GM19395 (cell line): ENCODE measurements around the gene MNT.
"Not testable (repeated sequence)": the region's sequence is repeated elsewhere in the genome, so short reads cannot be mapped to it uniquely, and the experiment has no call there.

ENCODE experiments used
- ATAC-seq: cut with Tn5 transposase; IDR thresholded peaks from one replicate; pipeline ENCODE4 v1.9.1; 2021; ENCODE audit warnings: mild to moderate bottlenecking, moderate library complexity; ENCODE audit not compliant: unreplicated experiment

The MNT gene, protein sequence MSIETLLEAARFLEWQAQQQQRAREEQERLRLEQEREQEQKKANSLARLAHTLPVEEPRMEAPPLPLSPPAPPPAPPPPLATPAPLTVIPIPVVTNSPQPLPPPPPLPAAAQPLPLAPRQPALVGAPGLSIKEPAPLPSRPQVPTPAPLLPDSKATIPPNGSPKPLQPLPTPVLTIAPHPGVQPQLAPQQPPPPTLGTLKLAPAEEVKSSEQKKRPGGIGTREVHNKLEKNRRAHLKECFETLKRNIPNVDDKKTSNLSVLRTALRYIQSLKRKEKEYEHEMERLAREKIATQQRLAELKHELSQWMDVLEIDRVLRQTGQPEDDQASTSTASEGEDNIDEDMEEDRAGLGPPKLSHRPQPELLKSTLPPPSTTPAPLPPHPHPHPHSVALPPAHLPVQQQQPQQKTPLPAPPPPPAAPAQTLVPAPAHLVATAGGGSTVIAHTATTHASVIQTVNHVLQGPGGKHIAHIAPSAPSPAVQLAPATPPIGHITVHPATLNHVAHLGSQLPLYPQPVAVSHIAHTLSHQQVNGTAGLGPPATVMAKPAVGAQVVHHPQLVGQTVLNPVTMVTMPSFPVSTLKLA

GRCh38 chr17:2400877-2401425 lies at the start of gene MNT:
TSS of gene MNT (minus strand) at chr17:2401060. CDS start at chr17:2400712, 348 bp downstream.
- ATAC-seq, result peak; percentile 31

DNA sequence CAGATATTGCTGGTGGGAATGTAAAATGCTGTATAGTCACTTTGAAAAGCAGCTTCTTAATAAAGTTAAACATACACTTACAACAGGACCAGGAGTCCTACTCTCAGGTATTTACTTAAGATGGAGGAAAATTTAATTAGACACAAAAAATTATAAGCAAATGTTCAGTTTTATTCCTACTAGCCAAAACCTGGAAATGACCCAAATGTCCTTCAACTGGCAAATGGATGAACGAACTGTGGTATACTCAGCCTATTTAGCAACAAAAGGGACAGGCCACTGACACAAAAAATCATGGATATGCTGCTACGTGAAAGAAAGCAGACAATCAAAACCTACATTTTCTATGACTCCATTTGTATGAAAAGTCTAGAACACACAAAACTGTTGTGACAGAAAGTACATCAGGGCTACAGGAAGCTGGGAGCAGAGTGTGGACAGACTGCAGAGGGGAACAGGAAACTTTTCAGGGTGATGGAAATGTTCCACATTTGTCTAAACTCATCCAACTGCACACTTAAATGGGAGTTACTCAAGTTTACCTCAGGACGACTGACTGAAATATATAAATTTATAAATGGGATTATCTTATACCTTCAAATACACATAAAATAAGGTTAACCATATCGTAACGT lies 49.3 kb upstream of the MNT start:
- no peak for ATAC-seq

DNA sequence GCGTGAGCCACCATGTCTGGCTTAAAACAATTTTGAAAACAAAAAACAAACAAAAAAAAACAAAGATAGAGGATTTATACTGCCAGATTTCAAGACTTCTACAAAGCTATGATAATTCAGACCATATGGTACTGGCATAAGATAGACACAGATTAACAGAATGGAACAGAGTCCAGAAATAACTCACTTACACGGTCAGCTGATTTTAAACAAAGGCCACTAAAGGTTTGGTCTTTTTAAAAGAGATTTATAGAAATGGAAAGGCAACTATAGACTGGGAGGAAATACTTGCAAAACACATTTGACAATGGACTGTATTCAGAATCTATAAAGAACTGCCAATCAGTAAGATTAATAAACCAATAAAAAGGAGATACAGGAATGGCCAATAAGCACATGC lies 48.6 kb upstream of the MNT start:
- no peak for ATAC-seq

- not testable (repeated sequence) for ATAC-seq
Observed at GRCh38 chr17:2447479-2447878, 46.6 kb upstream of the MNT start.

GRCh38 chr17:2445638-2446037 lies 44.8 kb upstream of the MNT start:
- no peak for ATAC-seq

DNA sequence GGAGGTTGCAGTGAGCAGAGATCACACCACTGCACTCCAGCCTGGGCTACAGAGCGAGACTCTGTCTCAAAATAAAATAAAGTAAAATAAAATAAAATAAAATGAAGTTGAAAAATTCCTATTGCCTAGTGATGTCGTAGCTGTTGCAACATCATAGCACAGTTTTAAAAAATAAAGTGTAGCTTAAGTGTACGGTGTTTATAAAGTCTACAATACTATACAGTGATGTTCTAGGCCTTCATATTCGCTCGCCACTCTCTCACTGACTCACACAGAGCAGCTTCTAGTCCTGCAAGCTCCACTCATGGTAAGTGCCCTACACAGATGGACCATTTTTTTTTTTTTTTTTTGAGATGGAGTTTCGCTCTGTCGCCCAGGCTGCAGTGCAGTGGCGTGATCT lies 43.5 kb upstream of the MNT start:
- ATAC-seq, result no peak

DNA sequence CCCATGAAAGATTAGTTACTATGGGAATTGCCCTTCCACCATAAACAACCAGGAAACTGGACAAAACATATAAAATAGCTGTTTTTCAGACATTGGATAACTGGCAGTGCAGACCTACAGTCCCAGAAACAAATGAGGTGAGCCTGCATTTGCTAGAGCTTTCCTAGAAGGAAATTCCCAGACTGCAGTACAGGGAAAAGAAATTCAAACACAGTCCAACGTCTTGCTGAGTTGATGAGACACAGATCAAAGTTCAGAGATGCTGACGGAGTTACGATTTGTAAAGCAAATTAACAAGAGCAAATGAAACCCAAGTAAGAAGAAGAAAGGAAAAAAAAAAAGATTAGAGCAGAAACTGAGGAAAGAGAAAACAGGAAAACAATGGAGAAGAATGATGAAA lies 41.3 kb upstream of the MNT start:
- ATAC-seq, result no peak

DNA sequence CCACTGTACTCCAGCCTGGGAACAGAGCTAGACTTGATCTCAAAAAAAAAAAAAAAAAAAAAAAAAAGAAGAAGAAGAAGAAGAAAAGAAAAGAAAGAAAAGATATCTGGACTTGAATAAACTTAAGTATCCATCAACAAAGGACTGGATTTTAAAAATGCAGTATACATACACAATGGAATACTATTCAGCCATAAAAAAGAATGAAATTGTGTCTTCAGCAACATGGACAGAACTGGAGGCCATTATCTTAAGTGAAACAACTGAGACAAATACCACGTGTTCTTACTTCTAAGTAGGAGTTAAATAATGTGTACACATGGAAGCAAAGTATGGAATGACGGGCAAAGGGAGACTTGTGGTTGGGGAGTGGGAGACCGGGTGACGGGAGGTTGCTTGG lies 40.1 kb upstream of the MNT start:
- ATAC-seq, result no peak

DNA sequence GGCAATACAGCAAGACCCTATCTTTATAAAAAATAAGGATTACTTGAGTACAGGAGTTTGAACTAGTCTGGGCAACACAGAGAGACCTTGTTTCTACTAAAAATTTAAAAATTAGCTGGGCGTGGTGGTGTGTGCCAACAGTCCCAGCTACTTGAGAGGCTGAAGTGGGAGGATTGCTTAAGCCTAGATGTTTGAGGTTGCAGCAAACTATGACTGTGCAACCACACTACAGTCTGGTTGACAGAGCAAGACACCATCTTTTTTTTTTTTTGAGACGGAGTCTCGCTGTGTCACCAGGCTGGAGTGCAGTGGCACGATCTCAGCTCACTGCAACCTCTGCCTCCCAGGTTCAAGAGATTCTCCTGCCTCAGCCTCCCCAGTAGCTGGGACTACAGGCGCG lies 39.1 kb upstream of the MNT start:
- ATAC-seq, result not testable (repeated sequence)

- no peak for ATAC-seq
Observed at GRCh38 chr17:2438823-2439222, 38.0 kb upstream of the MNT start.

DNA sequence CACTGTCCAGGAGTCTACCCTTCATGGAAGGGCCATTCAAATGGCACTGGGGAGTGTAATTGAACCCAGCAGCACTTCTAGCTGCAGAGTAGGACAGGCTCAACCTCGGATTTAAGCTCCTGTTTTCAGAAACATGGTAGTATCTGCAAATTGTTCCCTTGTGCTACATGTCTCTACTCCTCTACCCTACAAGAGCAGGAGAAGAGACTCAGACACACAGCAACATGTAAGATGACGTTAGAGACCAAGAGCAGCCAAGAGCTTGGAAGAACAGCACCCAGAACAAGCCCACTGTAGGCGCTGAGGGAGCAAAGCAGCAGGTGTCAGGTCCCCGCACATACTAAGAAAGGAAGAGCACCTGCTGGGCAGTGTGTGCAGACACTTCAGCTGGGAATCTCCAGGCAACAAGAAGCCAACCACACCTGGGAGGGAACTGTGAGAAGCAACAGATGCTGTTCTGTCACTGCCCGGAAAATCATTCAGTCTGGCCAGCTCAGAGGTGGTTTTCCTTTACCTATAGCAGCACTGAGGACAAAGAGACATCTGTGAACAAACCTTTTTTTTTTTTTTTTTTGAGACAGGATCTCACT lies 35.6 kb upstream of the MNT start:
- no peak for ATAC-seq

GRCh38 chr17:2435862-2436261 lies 35.0 kb upstream of the MNT start:
- no peak for ATAC-seq

DNA sequence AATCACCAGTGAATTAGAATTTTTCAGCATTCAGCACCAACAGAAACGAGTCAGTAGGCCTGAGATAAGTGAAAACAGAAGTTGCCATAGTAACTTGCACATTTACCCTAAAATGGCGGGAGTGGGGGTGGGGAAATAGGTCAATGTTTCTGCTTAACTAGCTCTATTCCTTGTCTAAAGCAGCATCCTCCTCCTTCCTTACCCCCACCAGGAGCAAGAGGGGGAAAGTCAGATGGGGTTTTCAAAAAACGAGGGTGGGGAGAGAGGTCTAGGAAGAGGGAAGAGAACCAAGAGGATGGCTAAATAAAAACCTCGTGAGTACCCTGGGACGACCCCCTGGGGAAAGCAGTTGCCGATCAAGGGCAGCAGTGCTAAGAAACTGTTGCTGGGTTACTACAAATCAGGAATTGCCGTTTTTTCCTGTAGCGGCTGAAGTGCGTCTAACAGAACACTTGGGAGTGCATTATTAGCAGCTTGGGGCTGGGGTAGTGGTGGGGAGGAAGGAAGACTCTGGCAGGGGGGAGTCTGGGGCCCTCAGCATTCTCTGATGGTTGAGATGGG lies 34.4 kb upstream of the MNT start:
- no peak for ATAC-seq

DNA sequence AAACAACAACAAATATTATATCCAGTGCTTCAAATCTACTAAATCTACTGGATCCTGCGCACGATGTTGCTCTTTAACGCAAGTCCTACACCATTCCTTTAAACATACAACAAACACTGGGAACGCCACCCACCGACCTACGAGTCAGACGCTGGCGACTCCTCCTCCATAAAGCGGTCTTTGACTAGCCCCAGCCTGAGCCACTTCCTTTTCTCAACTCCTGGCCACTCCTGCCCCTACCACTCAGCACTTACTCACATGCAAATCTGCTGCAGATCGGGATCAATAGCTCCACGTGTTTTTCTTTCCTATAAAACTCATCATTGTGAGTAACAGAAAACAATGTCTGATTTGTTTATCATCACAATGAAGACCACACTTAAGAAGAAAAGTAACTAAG lies 32.8 kb upstream of the MNT start:
- no peak for ATAC-seq

DNA sequence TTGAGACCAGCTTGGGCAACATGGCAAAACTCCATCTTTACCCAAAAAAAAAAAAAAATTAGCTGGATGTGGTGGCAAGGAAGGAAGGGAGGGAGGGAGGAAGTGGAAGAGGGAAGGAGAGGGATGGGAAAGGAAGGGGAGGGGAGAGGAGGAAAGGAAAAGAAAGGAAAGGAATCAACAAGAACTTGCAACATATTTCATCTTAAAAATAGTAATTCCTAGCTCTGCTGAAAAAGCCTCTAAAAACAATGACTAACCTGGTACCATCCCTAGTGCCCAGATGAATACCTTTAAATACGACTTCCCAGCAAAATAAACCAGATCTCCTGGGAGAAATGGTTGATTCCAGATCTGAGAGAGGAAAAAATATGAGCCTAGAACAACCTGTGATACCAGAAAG lies 27.1 kb upstream of the MNT start:
- no peak for ATAC-seq

GRCh38 chr17:2427215-2427614 lies 26.4 kb upstream of the MNT start:
- no peak for ATAC-seq

GRCh38 chr17:2423271-2423670 lies 22.4 kb upstream of the MNT start:
- ATAC-seq, result no peak

GRCh38 chr17:2421315-2422147 lies 20.7 kb upstream of the MNT start:
- ATAC-seq, result no peak

DNA sequence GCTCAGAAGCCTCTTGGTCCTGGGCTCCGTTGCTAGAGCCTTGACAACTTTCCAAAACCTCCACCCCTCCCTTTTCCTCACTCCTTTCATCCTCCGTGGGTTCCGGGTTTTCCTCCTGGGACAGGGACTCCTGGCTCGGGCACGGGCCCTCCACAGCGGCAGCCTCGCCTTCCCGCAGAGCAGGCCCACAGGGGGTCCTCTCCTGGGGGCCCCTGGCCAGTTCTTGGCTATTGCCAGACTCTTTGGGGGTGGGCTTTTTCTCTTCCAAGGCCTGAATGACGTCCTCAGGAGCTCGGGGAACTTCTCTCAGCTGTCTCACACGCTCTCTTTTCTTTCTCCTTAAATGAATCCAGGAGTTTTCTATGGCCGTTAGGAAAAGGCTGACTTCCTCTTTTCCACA lies 19.3 kb upstream of the MNT start:
- no peak for ATAC-seq

GRCh38 chr17:2419486-2419885 lies 18.6 kb upstream of the MNT start:
- ATAC-seq, result no peak
